ENCODE results near the gene ZSCAN10. TPM values are rescaled to one million over a fixed set of nuclear protein-coding genes. Genes with fewer than 3 reads are reported as not detected.

Gene ZSCAN10
- total RNA-seq, 1 experiment from 2014 or later, result 207 TPM

DNA sequence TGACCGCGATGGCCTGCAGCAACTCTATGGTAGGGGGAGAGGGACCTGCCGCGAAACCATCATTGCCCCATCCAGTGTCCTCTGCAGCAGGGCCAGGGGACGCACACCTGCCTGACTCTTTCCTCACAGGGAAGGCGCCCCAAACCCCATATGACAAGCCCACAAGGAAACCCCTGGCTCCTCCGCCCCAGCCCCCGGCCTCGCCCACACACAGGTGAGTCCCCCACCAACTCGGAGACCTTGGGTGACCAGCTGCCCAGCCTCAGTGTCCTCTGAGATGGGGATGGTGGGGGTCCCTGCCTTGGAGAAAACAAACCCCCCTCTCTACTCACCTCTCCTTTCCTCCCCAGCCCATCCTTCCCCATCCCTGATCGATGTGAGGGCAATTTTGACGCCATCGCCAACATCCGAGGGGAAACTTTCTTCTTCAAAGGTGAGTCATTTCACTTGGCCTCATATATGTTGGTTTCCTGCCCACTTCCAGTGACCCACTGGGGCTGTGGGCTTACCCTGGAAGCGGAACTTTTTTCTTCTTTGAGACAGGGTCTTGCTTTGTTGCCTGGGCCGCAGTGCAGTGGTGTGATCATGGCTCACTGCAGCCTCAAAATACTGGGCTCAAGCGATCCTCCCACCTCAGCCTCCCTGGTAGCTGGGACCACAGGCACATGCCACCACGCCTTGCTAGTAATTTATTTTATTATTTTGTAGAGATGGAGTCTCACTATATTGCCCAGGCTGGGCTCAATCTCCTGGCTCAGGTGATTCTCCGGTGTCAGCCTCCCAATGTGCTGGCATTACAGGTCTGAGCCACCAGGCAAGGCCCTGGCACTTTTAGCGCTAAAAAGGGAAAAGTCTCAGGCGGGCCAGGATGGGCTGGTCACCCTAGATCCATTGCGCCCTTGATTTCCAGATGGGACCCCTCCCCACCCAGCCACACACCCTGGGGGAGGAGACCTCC, 41.6 kb downstream of the ZSCAN10 start:
- H2BK120ac ChIP-seq (ENCODE audit: low read depth, low read length, poor library complexity, severe bottlenecking), result no peak overlapping the region
- H3K23me2 ChIP-seq (ENCODE audit: insufficient read length, low read depth, low read length, poor library complexity, severe bottlenecking), result peaks cover 14% of the 10 kb centered on the region
- no peak overlapping the region for H2BK5ac ChIP-seq (ENCODE audit: insufficient read length, low read length)
- Mint-ChIP-seq H3K4me1 (peaks cover 20 to 36% of the 10 kb centered on the region in 2 experiments), H3K4me3 (peak overlapping the region; percentile 34 to 64; a peak in 3 of 5 replicates), H3K27me3 (ENCODE audit: low read depth) (peaks cover 34% of the 10 kb centered on the region), H3K9me3 (no peaks in the 10 kb centered on the region; a peak in 2 of 5 replicates), H3K27ac (0 out of 7 replicates have a peak overlapping the region, but pooled peaks of 1 of the 3 experiments have one; percentile 20), H3K36me3 (ENCODE audit: insufficient read depth in 1 of 3, low read depth in 3 of 3) (peaks cover 6 to 24% (median 14%) of the 10 kb centered on the region in 3 experiments)
- H2BK12ac ChIP-seq (ENCODE audit: insufficient read length, low read depth, low read length), result no peak overlapping the region
- H3K4me2 ChIP-seq (ENCODE audit: insufficient read depth, insufficient read length, low read length), result peak overlapping the region; percentile 58
- DNase-seq, result no peak
- H4K20me1 ChIP-seq (ENCODE audit: control insufficient read depth, insufficient read depth, insufficient read length), result no peaks in the 10 kb centered on the region
- H3K56ac ChIP-seq (ENCODE audit: insufficient read length, low read depth, low read length), result no peak overlapping the region
- no peaks in the 10 kb centered on the region for H3K79me1 ChIP-seq (ENCODE audit: insufficient read depth, low read depth, low read length, poor library complexity, severe bottlenecking)
- H3K9ac ChIP-seq (ENCODE audit: extremely low read depth, insufficient read length, low read length), result no peak overlapping the region
- H4K5ac ChIP-seq (ENCODE audit: insufficient read length, low read depth, low read length), result no peak overlapping the region
- no peak overlapping the region for H2BK15ac ChIP-seq (ENCODE audit: low read depth, low read length)
- no peak overlapping the region for H2AFZ ChIP-seq (ENCODE audit: low read length)
- H3K9me3 ChIP-seq (ENCODE audit: control insufficient read depth, low read depth, low read length), result no peaks in the 10 kb centered on the region
- no peak overlapping the region; the same call in 1 of the 2 replicates for H3K14ac ChIP-seq (ENCODE audit: insufficient read depth, low read length)
- no peak overlapping the region for H4K8ac ChIP-seq (replicated peaks; ENCODE audit: insufficient read length, low read depth, low read length)
- no peak overlapping the region for H3K27ac ChIP-seq (ENCODE audit: insufficient read length, low read depth, low read length)
- H3K4ac ChIP-seq (ENCODE audit: low read depth, low read length), result no peak overlapping the region
- no peak overlapping the region for H2AK5ac ChIP-seq (ENCODE audit: insufficient read length, low read length)
- H3K27me3 ChIP-seq (ENCODE audit: insufficient read depth, low read length), result peaks cover 2% of the 10 kb centered on the region; the same call in 1 of the 2 replicates
- H2BK20ac ChIP-seq (ENCODE audit: low read depth, low read length, poor library complexity, severe bottlenecking), result no peak overlapping the region
- no peak overlapping the region for H3T11ph ChIP-seq (ENCODE audit: low read length)
- H3K79me2 ChIP-seq (ENCODE audit: insufficient read depth, low read length), result no peaks in the 10 kb centered on the region
- H4K91ac ChIP-seq (ENCODE audit: insufficient read length, low read depth, low read length), result no peak overlapping the region
- H3K23ac ChIP-seq (ENCODE audit: insufficient read length, low read depth, low read length), result no peak overlapping the region
- H3K18ac ChIP-seq (ENCODE audit: insufficient read length, low read depth, low read length), result no peak overlapping the region
- no CpG with 5 or more reads among the region's 22 CpGs for WGBS (ENCODE audit: extremely low coverage, insufficient read length, low lambda C conversion rate)
- no peaks in the 10 kb centered on the region for H3K4me1 ChIP-seq (ENCODE audit: insufficient read depth, low read length)
- TF ChIP-seq, protein P1, sequence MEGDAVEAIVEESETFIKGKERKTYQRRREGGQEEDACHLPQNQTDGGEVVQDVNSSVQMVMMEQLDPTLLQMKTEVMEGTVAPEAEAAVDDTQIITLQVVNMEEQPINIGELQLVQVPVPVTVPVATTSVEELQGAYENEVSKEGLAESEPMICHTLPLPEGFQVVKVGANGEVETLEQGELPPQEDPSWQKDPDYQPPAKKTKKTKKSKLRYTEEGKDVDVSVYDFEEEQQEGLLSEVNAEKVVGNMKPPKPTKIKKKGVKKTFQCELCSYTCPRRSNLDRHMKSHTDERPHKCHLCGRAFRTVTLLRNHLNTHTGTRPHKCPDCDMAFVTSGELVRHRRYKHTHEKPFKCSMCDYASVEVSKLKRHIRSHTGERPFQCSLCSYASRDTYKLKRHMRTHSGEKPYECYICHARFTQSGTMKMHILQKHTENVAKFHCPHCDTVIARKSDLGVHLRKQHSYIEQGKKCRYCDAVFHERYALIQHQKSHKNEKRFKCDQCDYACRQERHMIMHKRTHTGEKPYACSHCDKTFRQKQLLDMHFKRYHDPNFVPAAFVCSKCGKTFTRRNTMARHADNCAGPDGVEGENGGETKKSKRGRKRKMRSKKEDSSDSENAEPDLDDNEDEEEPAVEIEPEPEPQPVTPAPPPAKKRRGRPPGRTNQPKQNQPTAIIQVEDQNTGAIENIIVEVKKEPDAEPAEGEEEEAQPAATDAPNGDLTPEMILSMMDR (conservative IDR thresholded peaks at IDR 0.05), result no peak

Measured in H9 (cell line).